ACC112 (cell line): ENCODE measurements around the gene MYO18A.

Source experiments
- H2AFZ ChIP-seq: fragments of 200-600 bp; sonication (generic); one replicate; pipeline ENCODE4 v1.6.0; 2017; ENCODE audit warnings: antibody characterized with exemption, low read length; ENCODE audit not compliant: unreplicated experiment
- H3K27ac ChIP-seq: fragments of 200-600 bp; sonication (generic); 2 replicates; pipeline ENCODE4 v1.5.1; 2014; ENCODE audit warnings: low read depth, mild to moderate bottlenecking, antibody characterized with exemption, low read length, moderate library complexity
- H3K27me3 ChIP-seq: fragments of 200-600 bp; sonication (generic); 2 replicates; pipeline ENCODE4 v1.6.1; 2014; ENCODE audit warnings: mild to moderate bottlenecking, antibody characterized with exemption, low read length, moderate library complexity, mixed read lengths; ENCODE audit not compliant: insufficient read depth
- H3K36me3 ChIP-seq: fragments of 200-600 bp; sonication (generic); 2 replicates; pipeline ENCODE4 v1.6.1; 2016; ENCODE audit warnings: mild to moderate bottlenecking, antibody characterized with exemption, low read length, moderate library complexity, mixed read lengths; ENCODE audit not compliant: insufficient read depth
- H3K4me1 ChIP-seq: fragments of 200-600 bp; sonication (generic); one replicate; pipeline ENCODE4 v1.6.1; 2016; ENCODE audit warnings: low read length, mixed read lengths; ENCODE audit not compliant: insufficient read depth, unreplicated experiment, control insufficient read depth
- H3K4me3 ChIP-seq: fragments of 200-600 bp; sonication (generic); 2 replicates; pipeline ENCODE4 v1.5.1; 2014; ENCODE audit warnings: mild to moderate bottlenecking, low read depth, low read length
- H3K79me2 ChIP-seq: fragments of 200-600 bp; sonication (generic); one replicate; pipeline ENCODE4 v1.6.0; 2016; ENCODE audit warnings: low read length; ENCODE audit not compliant: control insufficient read depth, unreplicated experiment, insufficient read depth

MYO18A gene

DNA sequence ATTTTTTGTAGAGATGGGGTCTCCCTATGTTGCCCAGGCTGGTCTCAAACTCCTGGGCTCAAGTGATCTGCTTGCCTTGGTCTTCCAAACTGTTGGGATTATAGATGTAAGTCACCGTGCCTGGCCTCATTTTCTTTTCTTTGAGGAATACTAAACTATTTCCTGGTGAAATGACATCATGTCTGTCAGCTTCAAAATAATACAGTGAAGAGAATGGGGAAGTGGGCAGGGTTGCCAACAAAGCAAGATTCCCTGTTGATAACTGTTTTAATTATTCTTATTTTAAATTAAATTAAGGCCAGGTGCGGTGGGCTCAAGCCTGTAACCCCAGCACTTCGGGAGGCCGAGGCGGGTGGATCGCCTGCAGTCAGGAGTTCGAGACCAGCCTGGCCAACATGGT lies 116.2 kb downstream of the MYO18A start:
- Histone ChIP-seq H3K79me2 (no peaks in the 10 kb centered on the region), H3K27ac (no peak overlapping the region), H3K4me3 (no peak overlapping the region), H3K36me3 (no peaks in the 10 kb centered on the region), H3K27me3 (peaks cover 14% of the 10 kb centered on the region), H3K4me1 (no peaks in the 10 kb centered on the region), H2AFZ (no peak overlapping the region)

DNA sequence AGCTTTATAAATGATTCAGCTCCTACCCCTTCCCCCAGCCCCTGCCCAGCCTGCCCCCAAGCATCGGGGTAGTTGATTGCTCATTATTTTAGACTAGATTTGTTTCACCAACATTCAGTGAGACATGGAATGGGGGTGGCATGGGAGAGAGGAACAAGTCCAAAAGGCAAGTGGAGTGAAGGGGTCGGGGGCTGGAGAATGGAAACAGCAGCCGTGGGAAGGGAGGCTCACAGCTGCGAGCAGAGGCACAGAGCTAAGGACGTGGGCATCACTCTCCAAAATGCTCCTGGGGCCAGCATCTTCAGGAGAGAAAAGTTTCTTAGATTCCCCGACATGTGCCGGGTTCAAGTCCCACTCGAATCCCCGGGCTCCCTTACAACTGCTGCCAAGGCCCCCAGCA lies 118.0 kb downstream of the MYO18A start:
- Histone ChIP-seq H3K27me3 (0 out of 2 replicates have a peak, but pooled peaks cover 1% of the 10 kb centered on the region), H3K4me3 (no peak overlapping the region), H3K4me1 (no peaks in the 10 kb centered on the region), H3K27ac (no peak overlapping the region), H3K79me2 (no peaks in the 10 kb centered on the region), H3K36me3 (no peaks in the 10 kb centered on the region), H2AFZ (no peak overlapping the region)

DNA sequence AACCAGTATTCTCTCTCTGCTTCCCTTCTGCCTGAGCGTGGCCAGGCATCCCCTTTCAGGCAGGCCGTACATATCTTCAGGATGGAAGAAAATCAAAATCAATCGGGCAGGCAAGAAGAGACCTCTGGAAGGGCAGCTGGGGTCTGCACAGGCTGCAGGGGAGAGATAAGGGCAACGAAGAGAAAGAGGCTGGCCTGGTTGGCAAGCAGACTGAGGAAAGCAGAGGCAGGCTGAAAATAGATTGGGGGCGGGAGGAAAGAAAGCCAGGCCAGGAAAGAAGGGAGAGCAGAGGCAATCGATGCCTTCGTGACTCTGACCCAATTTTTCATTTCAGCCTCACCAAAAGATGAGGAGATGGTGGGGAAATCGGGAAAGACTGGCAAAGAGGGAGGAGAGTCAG lies 119.2 kb downstream of the MYO18A start:
- Histone ChIP-seq H3K4me1 (no peaks in the 10 kb centered on the region), H3K79me2 (no peaks in the 10 kb centered on the region), H3K4me3 (no peak overlapping the region), H3K36me3 (no peaks in the 10 kb centered on the region), H2AFZ (no peak overlapping the region), H3K27me3 (peaks cover 1% of the 10 kb centered on the region; the same call in 1 of the 2 replicates), H3K27ac (no peak overlapping the region)

DNA sequence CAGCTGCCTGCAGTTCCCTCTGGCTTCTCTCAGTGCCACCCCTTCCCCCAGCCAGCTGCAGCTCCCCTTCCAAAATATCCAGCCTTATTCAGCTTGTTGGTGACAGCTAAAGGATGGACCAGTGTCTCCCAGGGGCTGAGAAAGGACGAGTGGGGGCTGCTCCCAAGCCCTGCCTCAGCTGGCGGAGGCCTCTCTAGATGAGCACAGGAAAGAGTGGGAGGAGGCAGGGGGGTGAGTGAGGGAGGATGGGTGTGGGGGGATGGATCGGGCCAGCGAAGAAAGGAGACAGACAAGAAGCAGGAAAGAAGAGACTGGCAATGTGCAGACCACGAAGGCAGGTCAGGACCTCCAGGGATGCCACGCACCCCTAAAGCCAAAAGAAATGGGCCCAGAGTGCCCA lies 119.7 kb downstream of the MYO18A start:
- H3K27ac ChIP-seq = no peak overlapping the region
- no peak overlapping the region for H3K4me3 ChIP-seq
- peaks cover 7% of the 10 kb centered on the region for H3K27me3 ChIP-seq
- no peaks in the 10 kb centered on the region for H3K4me1 ChIP-seq
- H3K79me2 ChIP-seq = no peaks in the 10 kb centered on the region
- no peak overlapping the region for H2AFZ ChIP-seq
- no peaks in the 10 kb centered on the region for H3K36me3 ChIP-seq

DNA sequence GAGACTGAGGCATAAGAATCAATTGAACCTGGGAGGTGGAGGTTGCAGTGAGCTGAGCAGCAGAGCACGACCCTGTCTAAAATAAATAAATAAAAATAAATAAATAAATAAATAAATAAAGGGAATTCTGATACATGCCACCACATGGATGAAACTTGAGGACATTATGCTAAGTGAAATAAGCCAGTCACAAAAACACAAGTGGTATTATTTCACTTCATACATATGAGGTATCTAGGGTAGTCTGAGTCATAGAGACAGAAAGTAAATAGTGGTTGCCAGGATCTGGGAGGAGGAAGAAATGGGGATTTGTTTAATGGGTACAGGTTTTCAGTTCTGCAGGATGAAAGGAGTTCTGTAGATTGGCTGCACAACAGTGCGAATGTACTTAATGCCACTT lies 120.9 kb downstream of the MYO18A start:
- H3K4me1 ChIP-seq = no peaks in the 10 kb centered on the region
- H3K79me2 ChIP-seq = no peaks in the 10 kb centered on the region

DNA sequence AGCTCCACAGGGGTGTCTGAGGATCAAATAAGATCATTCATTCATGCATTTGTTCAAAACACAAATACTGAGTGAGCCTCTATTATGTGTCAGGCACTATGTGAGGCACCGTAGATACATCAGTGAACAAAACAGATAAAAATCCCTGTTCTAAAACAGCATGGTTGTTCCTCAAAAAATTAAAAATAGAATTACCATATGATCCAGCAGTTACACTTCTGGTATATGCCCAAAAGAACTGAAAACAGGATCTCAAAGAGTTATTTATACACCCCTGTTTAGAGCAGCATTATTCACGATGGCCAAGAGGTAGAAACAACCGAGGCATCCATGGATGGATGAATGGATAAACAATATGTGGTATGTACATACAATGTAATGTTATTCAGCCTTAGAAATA lies 121.8 kb downstream of the MYO18A start:
- Histone ChIP-seq H3K4me1 (no peaks in the 10 kb centered on the region), H3K27ac (no peak overlapping the region), H3K79me2 (no peaks in the 10 kb centered on the region), H3K36me3 (no peaks in the 10 kb centered on the region), H3K27me3 (peaks cover 17% of the 10 kb centered on the region), H3K4me3 (no peak overlapping the region), H2AFZ (no peak overlapping the region)

More for the DNA sequence above, 120.9 kb downstream of the MYO18A start:
- Histone ChIP-seq H2AFZ (no peak overlapping the region), H3K27me3 (peaks cover 17% of the 10 kb centered on the region), H3K27ac (no peak overlapping the region), H3K36me3 (no peaks in the 10 kb centered on the region), H3K4me3 (no peak overlapping the region)

DNA sequence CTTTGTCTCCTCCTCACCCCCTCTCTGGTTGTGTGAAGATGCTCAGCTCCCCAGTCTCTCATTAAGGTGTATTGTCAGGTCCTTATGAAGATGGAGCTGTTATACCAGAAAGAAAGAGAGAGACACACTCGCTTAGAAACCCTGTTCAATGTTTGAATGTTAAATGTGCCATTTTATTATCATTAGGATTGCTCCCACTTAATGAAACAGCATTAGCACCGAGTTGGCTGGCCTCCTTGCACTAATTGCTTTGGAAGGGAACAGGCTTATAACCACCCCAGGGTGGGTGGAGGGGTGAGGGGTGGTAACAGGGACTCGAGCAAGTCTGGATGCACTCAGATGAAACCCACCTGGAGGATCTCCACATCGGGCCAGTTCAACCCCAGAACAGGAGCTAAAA lies 122.8 kb downstream of the MYO18A start:
- H3K36me3 ChIP-seq = no peaks in the 10 kb centered on the region
- H3K79me2 ChIP-seq = no peaks in the 10 kb centered on the region
- peaks cover 17% of the 10 kb centered on the region for H3K27me3 ChIP-seq
- no peak overlapping the region for H2AFZ ChIP-seq
- no peak overlapping the region for H3K27ac ChIP-seq
- H3K4me1 ChIP-seq = no peaks in the 10 kb centered on the region
- H3K4me3 ChIP-seq = no peak overlapping the region

DNA sequence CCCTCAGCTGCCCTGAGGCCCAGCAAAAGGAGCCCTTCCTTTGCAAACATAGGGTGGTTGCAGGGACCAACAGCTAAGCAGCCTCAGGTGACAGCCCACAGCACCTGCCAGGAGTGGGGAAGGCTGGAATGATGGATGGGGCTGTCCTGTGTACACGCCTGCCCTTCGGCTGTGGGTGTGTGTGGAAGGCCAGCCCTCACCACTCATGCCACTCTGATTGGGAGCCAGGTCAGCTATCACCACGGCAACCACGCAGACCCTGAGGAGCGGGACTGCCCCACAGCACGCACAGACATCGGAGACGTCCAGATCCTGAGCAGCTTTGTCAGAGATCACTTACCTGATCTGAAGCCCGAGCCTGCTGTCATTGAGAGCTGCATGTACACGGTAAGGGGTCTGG lies 125.4 kb downstream of the MYO18A start:
- Histone ChIP-seq H3K4me3 (no peak overlapping the region), H3K79me2 (no peaks in the 10 kb centered on the region), H3K4me1 (no peaks in the 10 kb centered on the region), H2AFZ (no peak overlapping the region), H3K27me3 (peaks cover 18% of the 10 kb centered on the region), H3K36me3 (no peaks in the 10 kb centered on the region), H3K27ac (no peak overlapping the region)

DNA sequence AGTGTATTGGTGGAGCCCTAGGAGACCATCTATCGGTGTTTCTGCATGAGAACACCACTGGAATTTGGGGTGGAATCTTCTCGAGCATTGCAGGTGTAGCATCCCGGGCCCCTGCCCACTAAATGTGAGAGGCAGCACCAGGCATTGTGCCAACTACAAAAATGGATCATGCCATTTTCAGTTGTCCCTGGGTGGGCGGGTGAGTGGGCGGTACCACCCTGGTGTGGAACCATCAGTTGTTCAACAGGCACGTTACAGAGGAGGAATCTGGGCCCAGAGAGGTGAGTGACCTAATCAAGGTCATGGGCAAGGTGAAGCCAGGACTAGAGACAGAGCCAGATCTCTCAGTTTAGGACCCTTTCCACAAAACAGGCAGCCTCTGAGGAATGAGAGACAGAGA lies 128.5 kb downstream of the MYO18A start:
- H2AFZ ChIP-seq = no peak overlapping the region
- peaks cover 25% of the 10 kb centered on the region for H3K27me3 ChIP-seq
- H3K4me3 ChIP-seq = no peak overlapping the region
- no peaks in the 10 kb centered on the region for H3K4me1 ChIP-seq
- H3K27ac ChIP-seq = no peak overlapping the region
- no peaks in the 10 kb centered on the region for H3K36me3 ChIP-seq
- no peaks in the 10 kb centered on the region for H3K79me2 ChIP-seq

DNA sequence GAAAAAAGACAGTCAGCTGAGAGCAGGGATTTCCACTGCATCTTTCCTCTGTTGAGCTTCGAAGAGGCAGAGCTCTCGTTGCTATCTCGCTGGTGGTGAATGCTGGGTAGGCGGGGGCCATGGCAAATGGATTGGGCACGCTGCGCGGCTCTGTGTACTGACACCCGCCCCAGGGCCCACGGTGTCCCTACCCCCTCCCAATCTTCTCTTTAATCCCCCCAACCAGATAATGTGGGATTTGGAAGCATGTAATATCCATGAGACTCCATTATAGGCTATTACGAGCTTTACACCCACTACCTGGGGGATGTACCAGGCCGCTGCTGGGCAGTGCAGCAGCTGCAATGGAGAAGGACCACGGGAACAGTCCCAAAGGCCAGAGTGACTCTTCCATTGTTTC lies 129.0 kb downstream of the MYO18A start:
- Histone ChIP-seq H3K36me3 (no peaks in the 10 kb centered on the region), H2AFZ (no peak overlapping the region), H3K4me1 (no peaks in the 10 kb centered on the region), H3K27me3 (peaks cover 30% of the 10 kb centered on the region), H3K27ac (no peak overlapping the region), H3K79me2 (no peaks in the 10 kb centered on the region), H3K4me3 (no peak overlapping the region)

DNA sequence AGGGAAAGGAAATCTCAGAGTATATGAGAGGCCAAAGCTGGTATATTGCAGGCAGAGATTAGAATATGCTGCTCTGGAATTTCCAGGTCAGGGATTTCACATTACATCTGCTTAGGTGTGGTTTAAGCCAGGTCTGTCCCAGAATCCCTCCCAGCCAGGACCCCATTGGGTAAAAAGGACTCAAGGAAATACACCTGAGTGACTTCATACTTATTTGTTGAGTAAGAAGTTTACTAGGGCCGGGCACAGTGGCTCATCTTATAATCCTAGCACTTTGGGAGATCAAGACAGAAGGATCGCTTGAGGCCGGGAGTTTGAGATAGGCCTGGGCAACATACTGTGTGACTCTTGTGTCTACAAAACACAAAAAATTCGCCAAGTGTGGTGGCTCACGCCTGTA lies 130.0 kb downstream of the MYO18A start:
- Histone ChIP-seq H3K27ac (no peak overlapping the region), H2AFZ (no peak overlapping the region), H3K36me3 (no peaks in the 10 kb centered on the region), H3K4me3 (no peak overlapping the region), H3K4me1 (no peaks in the 10 kb centered on the region), H3K79me2 (no peaks in the 10 kb centered on the region), H3K27me3 (peaks cover 23% of the 10 kb centered on the region)
